ENCODE results near the gene CDKN3. TPM values are rescaled to one million over a fixed set of nuclear protein-coding genes. Genes with fewer than 3 reads are reported as not detected.
"Not testable (repeated sequence)": the region's sequence is repeated elsewhere in the genome, so short reads cannot be mapped to it uniquely, and the experiment has no call there.

Gene CDKN3
- total RNA-seq, 1 donor from 2014 or later = 32.9 TPM

GRCh38 chr14:54455363-54455762, 58.6 kb downstream of the CDKN3 start:
- no peak for DNase-seq (ENCODE audit: low read depth in 2 of 2)

GRCh38 chr14:54456820-54457608, 60.2 kb downstream of the CDKN3 start:
- DNase-seq (ENCODE audit: low read depth in 2 of 2) = not testable (repeated sequence)

DNA sequence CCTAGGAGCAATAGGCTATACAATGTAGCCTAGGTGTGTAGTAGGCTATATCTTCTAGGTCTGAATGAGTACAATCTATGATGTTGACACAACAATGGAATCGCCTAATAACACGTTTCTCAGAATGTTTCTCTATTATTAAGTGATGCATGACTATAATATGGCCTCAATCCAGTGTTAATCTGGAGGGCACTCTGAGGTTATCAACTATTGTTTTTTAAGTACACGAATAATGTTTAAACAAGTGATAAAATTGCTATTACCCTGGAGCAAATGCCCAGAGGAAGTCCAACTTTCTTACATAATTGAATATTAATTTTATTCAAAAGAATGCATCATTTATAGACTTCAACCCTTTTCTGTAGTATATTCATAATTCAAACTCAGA, 60.8 kb downstream of the CDKN3 start:
- no peak for DNase-seq (ENCODE audit: low read depth in 2 of 2)

- not testable (repeated sequence) for DNase-seq (ENCODE audit: low read depth in 2 of 2)
Measured at GRCh38 chr14:54458536-54458935, 61.7 kb downstream of the CDKN3 start.

GRCh38 chr14:54459106-54459505, 62.3 kb downstream of the CDKN3 start:
- DNase-seq (ENCODE audit: low read depth in 2 of 2) = no peak

DNA sequence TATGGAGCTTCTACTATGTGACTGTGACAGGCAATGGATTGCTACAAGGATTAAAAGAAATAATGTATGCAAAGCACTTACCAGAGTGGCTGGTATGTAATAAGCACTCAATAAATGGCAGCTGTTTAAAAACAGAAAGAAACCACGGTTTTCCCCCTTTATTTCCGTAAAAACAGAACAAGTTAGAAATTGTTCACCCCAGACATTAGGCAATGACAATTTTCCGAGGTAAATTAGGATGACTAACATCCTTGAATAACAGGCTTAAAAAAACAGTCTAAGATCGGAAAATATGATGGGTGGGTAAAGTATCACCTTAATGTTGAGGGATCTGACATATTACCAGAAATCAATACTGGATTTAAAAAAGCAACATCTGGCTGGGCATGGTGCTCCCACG, 65.2 kb downstream of the CDKN3 start:
- peak; percentile 16 to 65 for DNase-seq (ENCODE audit: low read depth in 2 of 2)

DNA sequence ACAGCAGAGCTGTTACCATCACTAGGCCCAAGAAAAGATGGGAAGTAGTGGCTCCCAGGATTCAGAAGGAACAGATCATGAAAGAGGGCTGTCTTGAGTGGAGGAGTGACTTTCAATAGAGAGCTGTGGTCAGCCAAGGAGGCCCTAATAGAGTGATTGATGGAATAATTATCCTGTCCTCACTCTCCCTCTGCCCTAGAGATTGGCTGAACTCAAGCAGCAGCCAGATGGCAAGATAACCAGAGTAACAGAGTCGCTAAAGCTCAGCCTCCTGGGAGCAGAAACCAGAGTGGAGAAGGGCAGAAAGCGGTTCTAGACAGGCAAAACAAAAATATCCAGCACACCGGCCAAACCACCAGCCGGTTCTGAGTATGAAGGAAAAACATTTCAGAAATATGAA, 68.8 kb downstream of the CDKN3 start:
- DNase-seq (ENCODE audit: low read depth in 2 of 2) = no peak

DNA sequence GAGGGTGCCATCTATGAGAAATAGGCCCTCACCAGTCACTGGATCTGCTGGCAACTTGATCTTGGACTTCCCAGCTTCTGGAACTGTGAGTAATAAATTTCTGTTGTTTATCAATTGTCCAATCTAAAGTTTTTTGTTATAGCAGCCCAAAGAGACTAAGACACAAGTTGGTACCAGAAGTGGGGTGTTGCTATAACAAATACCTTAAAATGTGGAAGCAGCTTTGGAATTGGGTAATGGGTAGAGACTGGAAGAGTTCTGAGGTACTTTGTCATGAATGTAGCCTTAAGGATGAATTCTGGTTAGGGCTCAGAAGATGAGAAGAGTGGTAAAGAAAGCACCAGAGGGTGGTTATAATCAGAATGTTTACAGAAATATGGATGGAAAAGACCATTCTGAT, 70.5 kb downstream of the CDKN3 start:
- no peak for DNase-seq (ENCODE audit: low read depth in 2 of 2)

Other genes starting within 250 kb of the CDKN3 start
- gene CNIH1, start 44.4 kb downstream of the CDKN3 start, total RNA-seq = 49.2 and 89.9 TPM in 2 replicates
- gene GMFB, start 92.0 kb downstream of the CDKN3 start, total RNA-seq = 78.2 and 78.5 TPM in 2 replicates
- 8.0 and 10.4 TPM in 2 replicates for gene CGRRF1, start 112.9 kb downstream of the CDKN3 start, total RNA-seq
- 20.8 and 32.2 TPM in 2 replicates for gene SAMD4A, start 170.1 kb downstream of the CDKN3 start, total RNA-seq

Measured in dermis microvascular lymphatic vessel endothelial cell (primary cell).